Activated naive CD4-positive, alpha-beta T cell treated with anti-CD3 and anti-CD28 coated beads for 36 hours (primary cell): ENCODE data around the gene G6PD. TPM values are rescaled to one million over a fixed set of nuclear protein-coding genes. Genes with fewer than 3 reads are reported as not detected.

Source experiments
- total RNA-seq, 2 experiments: library from RNA; stranded (reverse); gene quantifications; one replicate each; pipeline ENCODE4 v1.2.3, GENCODE V29; 2021

G6PD gene
- total RNA-seq, 2 experiments from 2014 or later = 63.7 to 64.4 TPM

Other genes with a start within 250 kb of the G6PD start
- 100 to 1,000 TPM; 398 to 404 TPM for gene FLNA, start 172.2 kb downstream of the G6PD start, total RNA-seq
- gene EMD, start 167.6 kb downstream of the G6PD start, total RNA-seq = 10 to 100 TPM; 62.7 to 70.0 TPM
- gene RPL10, start 148.5 kb downstream of the G6PD start, total RNA-seq = 1,000 to 10,000 TPM; 3,331 to 3,466 TPM
- gene DNASE1L1, start 137.6 kb downstream of the G6PD start, total RNA-seq = 1 to 10 TPM; 7.9 to 9.0 TPM
- 10 to 100 TPM; 63.7 to 66.5 TPM for gene TAFAZZIN, start 135.3 kb downstream of the G6PD start, total RNA-seq
- 10 to 100 TPM; 20.3 to 21.1 TPM for gene ATP6AP1, start 118.2 kb downstream of the G6PD start, total RNA-seq
- gene GDI1, start 109.7 kb downstream of the G6PD start, total RNA-seq = 10 to 100 TPM; 93.6 to 96.9 TPM
- 10 to 100 TPM; 39.7 to 43.7 TPM for gene FAM50A, start 102.7 kb downstream of the G6PD start, total RNA-seq
- gene PLXNA3, start 88.6 kb downstream of the G6PD start, total RNA-seq = 1 to 10 TPM; 5.9 to 7.6 TPM
- gene LAGE3, start 67.6 kb downstream of the G6PD start, total RNA-seq = 10 to 100 TPM; 42.3 to 42.8 TPM
- 10 to 100 TPM; 37.4 to 38.2 TPM for gene UBL4A, start 60.2 kb downstream of the G6PD start, total RNA-seq
- 1 to 10 TPM; 6.7 to 6.9 TPM for gene SLC10A3, start 56.2 kb downstream of the G6PD start, total RNA-seq
- 10 to 100 TPM; 17.8 to 21.4 TPM for gene FAM3A, start 30.6 kb downstream of the G6PD start, total RNA-seq
- gene IKBKG, start 774 bp upstream of the G6PD start, total RNA-seq = 10 to 100 TPM; 42.2 to 42.6 TPM
- gene CTAG1A, start 38.3 kb upstream of the G6PD start, total RNA-seq = not detected
- gene CTAG1B, start 72.4 kb upstream of the G6PD start, total RNA-seq = not detected
- gene CTAG2, start 106.7 kb upstream of the G6PD start, total RNA-seq = not detected
- 1 to 10 TPM; 1.0 to 1.4 TPM for gene GAB3, start 204.2 kb upstream of the G6PD start, total RNA-seq
- gene DKC1, start 216.0 kb upstream of the G6PD start, total RNA-seq = 100 to 1,000 TPM; 124 to 127 TPM